Measurements from ENCODE around the gene TAGLN.

DNA sequence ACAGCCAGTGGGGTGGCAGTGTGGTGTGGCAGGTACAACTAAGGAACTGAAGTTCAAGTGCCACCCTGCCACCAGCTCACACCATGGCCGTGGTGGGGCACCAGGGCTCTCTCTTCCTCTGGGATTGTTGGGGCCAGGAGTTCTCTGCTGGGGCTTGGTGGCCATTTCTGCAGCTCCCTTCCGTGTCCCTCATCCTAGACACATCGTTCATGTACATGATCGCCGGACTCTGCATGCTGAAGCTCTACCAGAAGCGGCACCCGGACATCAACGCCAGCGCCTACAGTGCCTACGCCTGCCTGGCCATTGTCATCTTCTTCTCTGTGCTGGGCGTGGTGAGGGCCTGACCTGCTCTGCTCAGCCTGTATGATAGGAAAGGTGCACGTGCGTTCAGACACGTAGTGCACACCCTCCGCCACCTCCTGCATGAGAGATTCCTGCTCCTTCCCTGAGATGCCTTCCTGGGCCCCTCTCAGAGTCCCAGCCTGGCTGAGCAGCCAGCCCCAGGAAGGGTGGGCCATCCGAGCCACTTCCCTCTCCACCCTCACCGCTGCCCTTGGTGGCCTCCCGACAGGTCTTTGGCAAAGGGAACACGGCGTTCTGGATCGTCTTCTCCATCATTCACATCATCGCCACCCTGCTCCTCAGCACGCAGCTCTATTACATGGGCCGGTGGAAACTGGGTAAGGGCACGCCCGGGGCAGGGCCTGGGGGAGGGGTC, 7.3 kb upstream of the TAGLN start:
- TF ChIP-seq POLR2A (IDR thresholded peaks at IDR 0.05): no peak
- TF ChIP-seq, protein P1, sequence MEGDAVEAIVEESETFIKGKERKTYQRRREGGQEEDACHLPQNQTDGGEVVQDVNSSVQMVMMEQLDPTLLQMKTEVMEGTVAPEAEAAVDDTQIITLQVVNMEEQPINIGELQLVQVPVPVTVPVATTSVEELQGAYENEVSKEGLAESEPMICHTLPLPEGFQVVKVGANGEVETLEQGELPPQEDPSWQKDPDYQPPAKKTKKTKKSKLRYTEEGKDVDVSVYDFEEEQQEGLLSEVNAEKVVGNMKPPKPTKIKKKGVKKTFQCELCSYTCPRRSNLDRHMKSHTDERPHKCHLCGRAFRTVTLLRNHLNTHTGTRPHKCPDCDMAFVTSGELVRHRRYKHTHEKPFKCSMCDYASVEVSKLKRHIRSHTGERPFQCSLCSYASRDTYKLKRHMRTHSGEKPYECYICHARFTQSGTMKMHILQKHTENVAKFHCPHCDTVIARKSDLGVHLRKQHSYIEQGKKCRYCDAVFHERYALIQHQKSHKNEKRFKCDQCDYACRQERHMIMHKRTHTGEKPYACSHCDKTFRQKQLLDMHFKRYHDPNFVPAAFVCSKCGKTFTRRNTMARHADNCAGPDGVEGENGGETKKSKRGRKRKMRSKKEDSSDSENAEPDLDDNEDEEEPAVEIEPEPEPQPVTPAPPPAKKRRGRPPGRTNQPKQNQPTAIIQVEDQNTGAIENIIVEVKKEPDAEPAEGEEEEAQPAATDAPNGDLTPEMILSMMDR (IDR thresholded peaks at IDR 0.05): no peak

Measured in testis (tissue), 2 donors.